CD14-positive monocyte (primary cell): Measurements from ENCODE around the gene KRT82. TPM values are rescaled to one million over a fixed set of nuclear protein-coding genes. Genes with fewer than 3 reads are reported as not detected.

ENCODE experiments used
- DNase-seq, 3 donors: peaks; one replicate each; pipeline ENCODE4 v3.0.0-alpha.2; 2011 to 2022
- H2AFZ ChIP-seq: 2 replicates; pipeline ENCODE4 v1.6.0; 2012; ENCODE audit warnings: mild to moderate bottlenecking, low read depth, low read length, inconsistent platforms; ENCODE audit not compliant: insufficient read depth, poor library complexity, severe bottlenecking
- H3K27ac ChIP-seq, 2 donors: 1 replicate in 1 of 2; 2 replicates in 1 of 2; pipeline ENCODE4 v1.5.1; 2012 to 2013; ENCODE audit warnings: low read length in 2 of 2, control low read depth in 1 of 2, inconsistent platforms in 1 of 2, low read depth in 1 of 2, mild to moderate bottlenecking in 1 of 2
- H3K27me3 ChIP-seq, 2 donors: one replicate each; pipeline versions ENCODE4 v1.6.0 to v1.6.1; 2011 to 2013; ENCODE audit warnings: low read length in 2 of 2; ENCODE audit not compliant: control insufficient read depth in 2 of 2, insufficient read depth in 2 of 2
- H3K36me3 ChIP-seq, 2 donors: replicated peaks in 1 of 2; 1 replicate in 1 of 2; 2 replicates in 1 of 2; pipeline versions ENCODE4 v1.5.1 to v1.6.1; 2012 to 2013; ENCODE audit warnings: low read length in 2 of 2, control low read depth in 1 of 2, inconsistent platforms in 1 of 2, mild to moderate bottlenecking in 1 of 2; ENCODE audit not compliant: insufficient read depth in 2 of 2, control insufficient read depth in 1 of 2
- H3K4me1 ChIP-seq, 2 donors: 1 replicate in 1 of 2; 2 replicates in 1 of 2; pipeline versions ENCODE4 v1.5.1 to v1.6.1; 2012 to 2013; ENCODE audit warnings: low read length in 2 of 2, control low read depth in 1 of 2, inconsistent platforms in 1 of 2, mild to moderate bottlenecking in 1 of 2, moderate library complexity in 1 of 2; ENCODE audit not compliant: insufficient read depth in 2 of 2, control insufficient read depth in 1 of 2
- H3K4me2 ChIP-seq: replicated peaks from 2 replicates; pipeline ENCODE3; 2012; ENCODE audit warnings: low read length, moderate library complexity, mild to moderate bottlenecking; ENCODE audit not compliant: poor library complexity, severe bottlenecking; ENCODE audit errors: extremely low read depth
- H3K4me3 ChIP-seq, 3 experiments: fragments of 200-600 bp in 1 of 3; sonication (generic) in 1 of 3; replicated peaks in 1 of 3; 1 replicate in 2 of 3; 2 replicates in 1 of 3; pipeline ENCODE4 v1.5.1; 2011 to 2013; ENCODE audit warnings: low read length in 3 of 3, mild to moderate bottlenecking in 3 of 3, control low read depth in 2 of 3, low read depth in 2 of 3, inconsistent platforms in 1 of 3, moderate library complexity in 1 of 3
- H3K79me2 ChIP-seq: 2 replicates; pipeline ENCODE4 v1.6.0; 2012; ENCODE audit warnings: mild to moderate bottlenecking, control low read depth, inconsistent platforms, low read length, moderate library complexity; ENCODE audit not compliant: insufficient read depth
- H3K9ac ChIP-seq: 2 replicates; pipeline ENCODE4 v1.6.0; 2017; ENCODE audit warnings: low read length, mild to moderate bottlenecking; ENCODE audit not compliant: insufficient read depth, poor library complexity, severe bottlenecking
- H3K9me3 ChIP-seq, 2 donors: replicated peaks in 1 of 2; 1 replicate in 1 of 2; 2 replicates in 1 of 2; pipeline versions ENCODE4 v1.5.1 to v1.6.1; 2012 to 2013; ENCODE audit warnings: low read length in 2 of 2, control low read depth in 1 of 2; ENCODE audit not compliant: control insufficient read depth in 1 of 2, insufficient read depth in 1 of 2
- H4K20me1 ChIP-seq: 2 replicates; pipeline ENCODE4 v1.6.0; 2012; ENCODE audit warnings: mild to moderate bottlenecking, low read length, control low read depth, moderate library complexity; ENCODE audit not compliant: insufficient read depth
- H3K27ac Mint-ChIP-seq, 7 donors: one replicate each; pipeline ENCODE4 v1.8.0; 2020; ENCODE audit warnings: mild to moderate bottlenecking in 7 of 7, mixed read lengths in 7 of 7, moderate library complexity in 6 of 7, inconsistent platforms in 2 of 7
- H3K27me3 Mint-ChIP-seq, 3 donors: one replicate each; pipeline ENCODE4 v1.8.0; 2021 to 2022; ENCODE audit warnings: low read depth in 3 of 3, mild to moderate bottlenecking in 3 of 3, mixed read lengths in 3 of 3, moderate library complexity in 3 of 3, inconsistent platforms in 1 of 3
- H3K36me3 Mint-ChIP-seq, 2 donors: one replicate each; pipeline ENCODE4 v1.8.0; 2020; ENCODE audit warnings: mixed read lengths in 2 of 2, inconsistent platforms in 1 of 2, mild to moderate bottlenecking in 1 of 2
- H3K4me1 Mint-ChIP-seq: one replicate; pipeline ENCODE4 v1.8.0; 2020; ENCODE audit warnings: mild to moderate bottlenecking, mixed read lengths
- H3K4me3 Mint-ChIP-seq, 2 donors: one replicate each; pipeline ENCODE4 v1.8.0; 2020; ENCODE audit warnings: mild to moderate bottlenecking in 2 of 2, mixed read lengths in 2 of 2, moderate library complexity in 1 of 2
- H3K9me3 Mint-ChIP-seq, 7 donors: one replicate each; pipeline ENCODE4 v1.8.0; 2020 to 2022; ENCODE audit warnings: mixed read lengths in 7 of 7, mild to moderate bottlenecking in 6 of 7, moderate library complexity in 6 of 7, inconsistent platforms in 2 of 7
- whole genome bisulfite sequencing: methylation state at CpG from one replicate; pipeline ENCODE4 v1.1.5; 2013; ENCODE audit warnings: missing lambda C conversion rate; ENCODE audit not compliant: insufficient coverage; 5-methylcytosine and 5-hydroxymethylcytosine counted together
- intact Hi-C, 2 donors: fragments of 100-400 bp; cut with micrococcal nuclease; formaldehyde crosslinking; loops; one replicate each; pipeline versions ENCODE4 v1.15.0 to v1.15.1; 2023
- polyA plus RNA-seq, 3 donors: library from polyadenylated mRNA; depleted of rRNA in 1 of 3; unstranded in 2 of 3; stranded (reverse) in 1 of 3; fragments of 300-500 nt in 2 of 3; fragments of >200 nt in 1 of 3; fragmentation: Illumina TruSeq in 2 of 3; gene quantifications; 1 replicate in 2 of 3; 2 replicates in 1 of 3; pipeline ENCODE4 v1.2.3, GENCODE V29; 2012 to 2021
- TF ChIP-seq, protein P1 (sequence below): fragments of 200-600 bp; IDR thresholded peaks from one replicate; pipeline ENCODE4 v1.8.0; 2022; ENCODE audit warnings: antibody characterized with exemption, mild to moderate bottlenecking

KRT82 gene
- polyA plus RNA-seq, 3 donors: not detected

DNA sequence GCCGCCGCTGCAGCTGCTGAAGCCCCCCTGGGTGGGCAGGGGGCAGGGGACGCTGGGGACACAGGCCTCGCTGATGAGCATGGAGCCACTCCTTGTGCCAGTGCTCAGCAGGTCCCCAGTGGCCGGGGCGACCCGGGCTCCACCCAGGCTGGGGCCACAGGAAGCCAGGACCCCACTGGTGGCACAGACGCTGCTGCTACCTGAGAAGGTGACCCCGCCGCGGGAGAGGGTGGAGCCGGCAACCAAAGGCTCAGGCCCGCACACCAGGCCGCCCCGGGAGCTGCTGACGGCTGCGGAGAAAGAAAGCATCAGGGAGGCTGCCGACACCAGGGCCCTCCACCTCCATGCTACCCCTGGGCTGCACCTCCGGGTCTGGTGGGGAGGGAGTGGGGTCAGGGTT is 28.0 kb downstream of the KRT82 start:
- H3K9me3 ChIP-seq: no peaks in the 10 kb centered on the region
- intact Hi-C loops: no loop called here
- Mint-ChIP-seq H3K27ac (no peak overlapping the region), H3K4me3 (no peak overlapping the region), H3K36me3 (no peaks in the 10 kb centered on the region), H3K9me3 (peaks cover 0 to 4% (median 2%) of the 10 kb centered on the region in 7 donors), H3K4me1 (no peaks in the 10 kb centered on the region), H3K27me3 (peaks cover 1 to 4% (median 2%) of the 10 kb centered on the region in 3 donors)
- no peak overlapping the region for H3K4me2 ChIP-seq
- 83% methylated on average over 11 of the region's 19 CpGs for WGBS
- H3K27me3 ChIP-seq: no peaks in the 10 kb centered on the region
- no peak overlapping the region for H2AFZ ChIP-seq
- H3K79me2 ChIP-seq: no peaks in the 10 kb centered on the region
- TF ChIP-seq, protein P1, sequence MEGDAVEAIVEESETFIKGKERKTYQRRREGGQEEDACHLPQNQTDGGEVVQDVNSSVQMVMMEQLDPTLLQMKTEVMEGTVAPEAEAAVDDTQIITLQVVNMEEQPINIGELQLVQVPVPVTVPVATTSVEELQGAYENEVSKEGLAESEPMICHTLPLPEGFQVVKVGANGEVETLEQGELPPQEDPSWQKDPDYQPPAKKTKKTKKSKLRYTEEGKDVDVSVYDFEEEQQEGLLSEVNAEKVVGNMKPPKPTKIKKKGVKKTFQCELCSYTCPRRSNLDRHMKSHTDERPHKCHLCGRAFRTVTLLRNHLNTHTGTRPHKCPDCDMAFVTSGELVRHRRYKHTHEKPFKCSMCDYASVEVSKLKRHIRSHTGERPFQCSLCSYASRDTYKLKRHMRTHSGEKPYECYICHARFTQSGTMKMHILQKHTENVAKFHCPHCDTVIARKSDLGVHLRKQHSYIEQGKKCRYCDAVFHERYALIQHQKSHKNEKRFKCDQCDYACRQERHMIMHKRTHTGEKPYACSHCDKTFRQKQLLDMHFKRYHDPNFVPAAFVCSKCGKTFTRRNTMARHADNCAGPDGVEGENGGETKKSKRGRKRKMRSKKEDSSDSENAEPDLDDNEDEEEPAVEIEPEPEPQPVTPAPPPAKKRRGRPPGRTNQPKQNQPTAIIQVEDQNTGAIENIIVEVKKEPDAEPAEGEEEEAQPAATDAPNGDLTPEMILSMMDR: no peak
- H3K36me3 ChIP-seq: no peaks in the 10 kb centered on the region
- H3K4me3 ChIP-seq: no peak overlapping the region
- no peak overlapping the region for H3K9ac ChIP-seq
- no peak for DNase-seq
- no peaks in the 10 kb centered on the region for H4K20me1 ChIP-seq
- no peak overlapping the region for H3K27ac ChIP-seq
- no peaks in the 10 kb centered on the region for H3K4me1 ChIP-seq

DNA sequence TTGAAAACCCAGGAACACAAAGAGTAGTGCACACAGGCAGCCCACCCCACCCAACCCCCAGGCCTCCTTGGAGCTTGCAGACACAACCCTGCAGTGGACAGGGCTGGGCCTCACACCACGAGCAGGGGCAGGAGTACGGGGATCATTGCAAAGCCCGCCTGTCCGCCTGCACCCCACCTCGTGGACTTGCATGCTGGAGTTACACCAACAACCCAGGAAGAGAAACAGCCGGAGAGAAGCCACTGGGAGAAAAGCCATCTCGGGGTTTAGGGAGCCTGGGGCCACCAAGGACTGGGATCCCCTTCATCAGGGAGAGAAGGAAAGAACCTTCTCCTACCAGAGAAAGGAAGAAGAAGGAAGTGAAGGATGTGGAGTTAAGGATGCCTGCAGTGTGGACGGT is 28.9 kb downstream of the KRT82 start:
- Histone ChIP-seq H4K20me1 (no peaks in the 10 kb centered on the region), H3K27me3 (no peaks in the 10 kb centered on the region), H3K36me3 (no peaks in the 10 kb centered on the region), H3K9ac (no peak overlapping the region), H3K79me2 (no peaks in the 10 kb centered on the region), H3K4me2 (no peak overlapping the region), H3K4me1 (no peaks in the 10 kb centered on the region), H3K9me3 (no peaks in the 10 kb centered on the region), H3K4me3 (no peak overlapping the region), H3K27ac (no peak overlapping the region), H2AFZ (no peak overlapping the region)
- Mint-ChIP-seq H3K36me3 (no peaks in the 10 kb centered on the region), H3K4me3 (no peak overlapping the region), H3K27ac (no peak overlapping the region), H3K4me1 (no peaks in the 10 kb centered on the region), H3K27me3 (peaks cover 1 to 4% (median 4%) of the 10 kb centered on the region in 3 donors), H3K9me3 (peaks cover 0 to 4% (median 2%) of the 10 kb centered on the region in 7 donors)
- TF ChIP-seq, protein P1: no peak
- WGBS: 100% methylated on average over 5 of the region's 8 CpGs
- intact Hi-C loops: no loop called here
- no peak for DNase-seq
